GM12872 (cell line): Measurements from ENCODE around the gene MAGEB17.

Source experiments
- CTCF ChIP-seq: IDR thresholded peaks from 3 replicates; pipeline ENCODE4 v1.5.1; 2011; ENCODE audit warnings: low read depth, mild to moderate bottlenecking, low read length, moderate library complexity; ENCODE audit not compliant: insufficient read depth

MAGEB17 gene

GRCh38 chrX:16130707-16131106 is 36.6 kb upstream of the MAGEB17 start:
- TF ChIP-seq CTCF: no peak

GRCh38 chrX:16134936-16135335 is 32.3 kb upstream of the MAGEB17 start:
- TF ChIP-seq CTCF: no peak

GRCh38 chrX:16136080-16136479 is 31.2 kb upstream of the MAGEB17 start:
- no peak for TF ChIP-seq CTCF

GRCh38 chrX:16137416-16138107 is 29.7 kb upstream of the MAGEB17 start:
- no peak for TF ChIP-seq CTCF

- TF ChIP-seq CTCF: peak; percentile 57
Observed at GRCh38 chrX:16138108-16138427, 29.2 kb upstream of the MAGEB17 start.

- TF ChIP-seq CTCF: no peak
Observed at GRCh38 chrX:16140448-16140847, 26.8 kb upstream of the MAGEB17 start.

GRCh38 chrX:16140983-16141382 is 26.3 kb upstream of the MAGEB17 start:
- TF ChIP-seq CTCF: no peak
